IPS-NIHi11 (cell line): ENCODE results near the gene ZNF528.

Experiments used
- DNase-seq: peaks from one replicate; pipeline ENCODE4 v3.0.0; 2012; ENCODE audit warnings: mixed read lengths, low spot score

ZNF528 gene

GRCh38 chr19:52397310-52398080 is at the start of gene ZNF528:
Gene ZNF528 (plus strand): TSS chr19:52397849. CDS start chr19:52402014, 4,165 bp downstream.
- peak; percentile 76 for DNase-seq

- peak; percentile 72 for DNase-seq
Observed at GRCh38 chr19:52351512-52351911, 46.1 kb upstream of the ZNF528 start.

GRCh38 chr19:52366414-52366824 is 31.2 kb upstream of the ZNF528 start:
- no peak for DNase-seq

- peak; percentile 89 for DNase-seq
Observed at GRCh38 chr19:52369559-52370340, 27.9 kb upstream of the ZNF528 start, which contains the start of gene ZNF880. Gene ZNF880 (plus strand): TSS chr19:52369923. CDS start chr19:52369966, 43 bp downstream.

GRCh38 chr19:52370341-52370710 is 27.3 kb upstream of the ZNF528 start:
- DNase-seq = no peak

DNA sequence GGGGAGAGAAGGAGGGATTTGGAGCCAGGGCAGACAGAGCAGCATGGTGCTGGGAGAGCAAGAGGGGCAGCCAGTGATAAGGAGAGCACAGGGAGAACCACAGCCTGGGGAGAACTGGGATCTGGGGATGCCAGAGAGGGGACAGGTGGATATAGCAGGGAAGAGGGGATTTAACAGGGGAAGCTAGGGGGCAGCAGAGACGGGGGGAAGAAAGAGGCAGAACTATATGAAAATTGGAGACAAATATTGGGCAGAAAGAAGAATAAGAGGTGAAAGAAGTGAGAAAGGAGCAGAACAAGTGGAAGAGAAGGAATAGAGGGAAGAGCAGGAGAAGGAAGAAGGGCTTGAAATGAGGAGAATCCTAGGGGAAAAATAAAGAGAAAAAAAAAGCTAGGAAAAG is 6.5 kb upstream of the ZNF528 start:
- peak; percentile 35 for DNase-seq

GRCh38 chr19:52398081-52398441 is 412 bp downstream of the ZNF528 start:
- peak; percentile 12 for DNase-seq

DNA sequence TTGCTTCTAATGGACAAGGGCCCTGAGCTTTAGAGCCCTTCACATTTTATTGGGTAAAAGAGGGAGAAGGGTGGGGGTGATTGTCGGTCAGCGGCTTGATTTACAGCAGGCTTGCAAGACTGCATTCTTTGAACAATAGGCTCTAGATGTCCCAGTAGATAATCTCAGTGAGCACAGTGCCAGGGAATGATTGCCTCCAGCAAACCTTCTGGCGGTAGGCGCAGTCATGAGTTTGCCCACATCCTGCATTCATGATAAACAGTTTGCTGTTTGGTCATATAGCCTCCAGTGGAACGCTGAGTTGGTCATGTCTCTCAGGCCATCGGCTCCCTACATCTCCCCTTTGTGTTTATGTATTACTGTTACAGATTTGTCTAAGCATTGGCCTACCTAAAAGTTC is 12.6 kb downstream of the ZNF528 start:
- DNase-seq = no peak

GRCh38 chr19:52415711-52416110 is 18.1 kb downstream of the ZNF528 start:
- no peak for DNase-seq

GRCh38 chr19:52428937-52429336 is 31.3 kb downstream of the ZNF528 start, which contains the start of gene ZNF534:
Gene ZNF534 (plus strand): TSS chr19:52429148. CDS start chr19:52431475, 2,327 bp downstream.
- DNase-seq = no peak

DNA sequence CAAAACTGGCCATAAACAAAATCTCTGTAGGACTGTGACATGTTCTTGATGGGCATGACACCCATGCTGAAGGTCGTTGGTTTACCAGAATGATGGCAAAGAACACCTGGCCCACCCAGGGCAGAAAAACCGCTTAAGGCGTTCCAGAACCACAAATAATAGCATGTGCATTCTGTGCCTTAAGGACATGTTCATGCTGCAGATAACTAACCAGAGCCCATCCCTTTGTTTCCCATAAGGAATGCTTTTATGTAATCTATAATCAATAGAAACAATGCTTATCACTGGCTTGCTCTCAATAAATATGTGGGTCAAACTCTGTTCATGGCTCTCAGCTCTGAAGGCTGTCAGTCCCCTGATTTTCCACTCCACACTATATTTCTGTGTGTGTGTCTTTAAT is 44.5 kb downstream of the ZNF528 start:
- DNase-seq = no peak

DNA sequence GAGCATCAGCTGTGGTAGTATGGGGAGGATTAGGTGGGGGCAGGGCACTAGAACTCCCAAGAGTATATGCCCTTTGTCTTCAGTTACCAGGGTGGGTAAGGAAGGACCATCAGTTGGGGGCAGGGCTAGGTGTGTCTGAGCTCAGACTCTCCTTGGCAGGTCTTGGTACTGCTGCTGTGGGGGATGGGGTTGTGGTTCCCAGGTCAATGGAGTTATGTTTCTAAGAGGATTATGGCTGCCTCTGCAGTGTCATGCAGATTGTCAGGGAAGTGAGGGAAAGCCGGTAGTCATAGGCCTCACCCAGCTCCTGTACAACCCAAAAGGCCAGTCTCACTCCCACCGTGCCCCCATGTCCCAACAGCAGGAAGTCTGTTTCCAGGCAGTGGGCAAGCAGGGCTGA is 46.9 kb downstream of the ZNF528 start:
- no peak for DNase-seq

GRCh38 chr19:52451241-52451640 is 53.6 kb downstream of the ZNF528 start:
- DNase-seq = no peak

DNA sequence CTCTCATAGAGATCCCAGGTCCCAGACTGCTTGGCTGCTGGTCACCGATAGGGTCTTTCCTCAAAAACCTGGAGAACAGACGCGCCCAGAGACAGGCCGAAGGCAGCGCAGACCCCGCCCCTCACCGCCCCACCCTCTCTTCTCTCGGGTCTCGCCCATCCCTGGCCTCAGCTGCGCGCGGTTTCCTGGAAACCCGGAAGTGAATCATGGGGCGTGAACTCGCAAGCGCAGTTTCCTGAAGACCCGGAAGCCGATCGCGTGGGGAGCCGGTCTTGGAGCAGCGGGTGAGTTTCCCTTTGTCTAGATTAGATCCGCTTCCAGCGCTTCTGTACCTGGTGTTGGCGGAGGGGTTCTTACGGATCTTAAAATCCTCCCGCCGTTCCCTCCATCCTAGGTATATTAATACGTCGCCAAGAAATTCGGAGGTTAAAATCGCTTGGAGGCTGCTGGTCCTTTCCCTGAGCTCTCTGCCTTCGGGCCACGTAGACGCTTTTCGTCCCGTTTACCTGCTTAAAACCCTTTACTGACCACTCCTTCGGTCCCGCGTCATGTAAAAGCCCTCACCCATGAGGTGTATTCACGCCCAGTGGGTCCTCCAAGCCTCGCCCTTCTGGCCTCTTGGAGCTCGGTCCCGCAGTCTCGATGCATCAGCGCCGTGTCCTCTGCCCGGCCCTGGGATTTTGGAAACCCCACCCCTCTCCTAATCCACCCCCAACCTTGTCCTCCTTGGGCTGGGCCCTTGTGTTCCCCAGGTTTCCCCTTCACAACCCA is 55.9 kb downstream of the ZNF528 start, which contains the start of gene ZNF578:
Gene ZNF578 (plus strand): TSS at position 230 of the 771 bp plus-strand sequence. CDS start 48,293 bp downstream, outside the sequence.
- peak; percentile 87 for DNase-seq

- peak; percentile 53 for DNase-seq
Observed at GRCh38 chr19:52464798-52465470, 67.3 kb downstream of the ZNF528 start.
